ENCODE measurements around the gene GRIK2. TPM values are rescaled to one million over a fixed set of nuclear protein-coding genes. Genes with fewer than 3 reads are reported as not detected.

Gene GRIK2
- total and polyA plus RNA-seq, 2 experiments from 2014 or later, result 0.21 to 0.45 TPM

- no peak for TF ChIP-seq CTCF (IDR thresholded peaks at IDR 0.05; ENCODE audit: low read depth, low read length)
- Histone ChIP-seq H3K27me3 (no peaks in the 10 kb centered on the region), H3K9me3 (ENCODE audit: low read depth) (no peaks in the 10 kb centered on the region), H3K4me1 (ENCODE audit: low read depth) (no peaks in the 10 kb centered on the region), H3K4me3 (no peak overlapping the region), H3K36me3 (no peaks in the 10 kb centered on the region), H3K27ac (no peak overlapping the region)
- DNase-seq (ENCODE audit: low read depth in 1 of 2, low spot score in 1 of 2), result no peak
These were observed 293.1 kb downstream of the GRIK2 start for GRCh38 chr6:101686653-101687052.

GRCh38 chr6:101689156-101689555 is 295.6 kb downstream of the GRIK2 start:
- no peak for TF ChIP-seq CTCF (IDR thresholded peaks at IDR 0.05; ENCODE audit: low read depth, low read length)

GRCh38 chr6:101689695-101690094 is 296.2 kb downstream of the GRIK2 start:
- Histone ChIP-seq H3K9me3 (ENCODE audit: low read depth) (no peaks in the 10 kb centered on the region), H3K4me1 (ENCODE audit: low read depth) (no peaks in the 10 kb centered on the region), H3K36me3 (no peaks in the 10 kb centered on the region), H3K4me3 (no peak overlapping the region), H3K27me3 (no peaks in the 10 kb centered on the region), H3K27ac (no peak overlapping the region)
- DNase-seq (ENCODE audit: low read depth in 1 of 2, low spot score in 1 of 2), result no peak
- TF ChIP-seq CTCF (IDR thresholded peaks at IDR 0.05; ENCODE audit: low read depth, low read length), result no peak

More at GRCh38 chr6:101689156-101689555, 295.6 kb downstream of the GRIK2 start:
- H3K4me1 ChIP-seq (ENCODE audit: low read depth), result no peaks in the 10 kb centered on the region
- no peaks in the 10 kb centered on the region for H3K9me3 ChIP-seq (ENCODE audit: low read depth)
- no peak overlapping the region for H3K27ac ChIP-seq
- H3K27me3 ChIP-seq, result no peaks in the 10 kb centered on the region
- no peak for DNase-seq (ENCODE audit: low read depth in 1 of 2, low spot score in 1 of 2)
- no peak overlapping the region for H3K4me3 ChIP-seq
- H3K36me3 ChIP-seq, result no peaks in the 10 kb centered on the region

- no peak overlapping the region for H3K4me3 ChIP-seq
- no peak for DNase-seq (ENCODE audit: low read depth in 1 of 2, low spot score in 1 of 2)
- H3K4me1 ChIP-seq (ENCODE audit: low read depth), result no peaks in the 10 kb centered on the region
- H3K27ac ChIP-seq, result no peak overlapping the region
- no peaks in the 10 kb centered on the region for H3K9me3 ChIP-seq (ENCODE audit: low read depth)
- no peaks in the 10 kb centered on the region for H3K27me3 ChIP-seq
- TF ChIP-seq CTCF (IDR thresholded peaks at IDR 0.05; ENCODE audit: low read depth, low read length), result no peak
- H3K36me3 ChIP-seq, result no peaks in the 10 kb centered on the region
These were observed 307.1 kb downstream of the GRIK2 start for GRCh38 chr6:101700655-101701054.

GRCh38 chr6:101703311-101703710 is 309.8 kb downstream of the GRIK2 start:
- Histone ChIP-seq H3K4me1 (ENCODE audit: low read depth) (no peaks in the 10 kb centered on the region), H3K27me3 (no peaks in the 10 kb centered on the region), H3K36me3 (no peaks in the 10 kb centered on the region), H3K27ac (no peak overlapping the region), H3K4me3 (no peak overlapping the region), H3K9me3 (ENCODE audit: low read depth) (no peaks in the 10 kb centered on the region)
- no peak for TF ChIP-seq CTCF (IDR thresholded peaks at IDR 0.05; ENCODE audit: low read depth, low read length)
- no peak for DNase-seq (ENCODE audit: low read depth in 1 of 2, low spot score in 1 of 2)

- TF ChIP-seq CTCF (IDR thresholded peaks at IDR 0.05; ENCODE audit: low read depth, low read length), result no peak
- Histone ChIP-seq H3K4me3 (no peak overlapping the region), H3K4me1 (ENCODE audit: low read depth) (no peaks in the 10 kb centered on the region), H3K27me3 (no peaks in the 10 kb centered on the region), H3K36me3 (no peaks in the 10 kb centered on the region), H3K27ac (no peak overlapping the region), H3K9me3 (ENCODE audit: low read depth) (no peaks in the 10 kb centered on the region)
- peak in 1 of 2 donors; percentile 34 for DNase-seq (ENCODE audit: low read depth in 1 of 2, low spot score in 1 of 2)
These were observed 312.4 kb downstream of the GRIK2 start for GRCh38 chr6:101705866-101706265.

Measured in cardiac muscle cell (in vitro differentiated cells and primary cell).